HEK293 (cell line): ENCODE results near the gene SPATA7.

ENCODE experiments used
- CTCF ChIP-seq: fragments of 450-650 bp; formaldehyde crosslinking; IDR thresholded peaks from 2 replicates; pipeline ENCODE4 v1.5.1; 2016; ENCODE audit warnings: missing biosample characterization, missing genetic modification characterization
- RBAK ChIP-seq: fragments of 450-650 bp; formaldehyde crosslinking; IDR thresholded peaks from 2 replicates; pipeline ENCODE4 v1.5.1; 2016; ENCODE audit warnings: missing biosample characterization, missing genetic modification characterization
- SALL2 ChIP-seq: fragments of 450-650 bp; formaldehyde crosslinking; IDR thresholded peaks from 2 replicates; pipeline ENCODE4 v1.5.0; 2017; ENCODE audit warnings: missing biosample characterization, mild to moderate bottlenecking, missing genetic modification characterization, borderline replicate concordance
- ZNF175 ChIP-seq: fragments of 450-650 bp; formaldehyde crosslinking; IDR thresholded peaks from 2 replicates; pipeline ENCODE4 v1.5.1; 2016; ENCODE audit warnings: missing biosample characterization, missing genetic modification characterization
- ZNF221 ChIP-seq: fragments of 450-650 bp; formaldehyde crosslinking; IDR thresholded peaks from 2 replicates; pipeline ENCODE4 v1.5.1; 2017; ENCODE audit warnings: missing biosample characterization, missing genetic modification characterization, borderline replicate concordance
- ZNF350 ChIP-seq: fragments of 450-650 bp; formaldehyde crosslinking; IDR thresholded peaks from 2 replicates; pipeline ENCODE4 v1.5.0; 2017; ENCODE audit warnings: missing biosample characterization, mild to moderate bottlenecking, missing genetic modification characterization
- ZNF621 ChIP-seq: fragments of 450-650 bp; formaldehyde crosslinking; IDR thresholded peaks from 2 replicates; pipeline ENCODE4 v1.5.1; 2017; ENCODE audit warnings: missing biosample characterization, missing genetic modification characterization
- ZNF624 ChIP-seq: fragments of 450-650 bp; formaldehyde crosslinking; IDR thresholded peaks from 2 replicates; pipeline ENCODE4 v1.5.1; 2017; ENCODE audit warnings: missing biosample characterization, missing genetic modification characterization

GRCh38 chr14:88430976-88431375, 45.5 kb downstream of the SPATA7 start:
- TF ChIP-seq ZNF621 (tag by site-specific recombination), result no peak
- no peak for TF ChIP-seq ZNF221 (tag by site-specific recombination)
- no peak for TF ChIP-seq ZNF175 (tag by site-specific recombination)
- TF ChIP-seq ZNF624, result no peak
- TF ChIP-seq CTCF (tag by site-specific recombination), result no peak
- TF ChIP-seq ZNF350 (tag by site-specific recombination), result no peak
- no peak for TF ChIP-seq SALL2
- TF ChIP-seq RBAK, result no peak
